ENCODE results near the gene SUSD6. TPM values are rescaled to one million over a fixed set of nuclear protein-coding genes. Genes with fewer than 3 reads are reported as not detected.
A peak's percentile ranks its signal among the peaks of the same experiment; 100 is the strongest.

Gene SUSD6
- total and polyA plus RNA-seq, 9 of the 15 experiments (the other 6 are each of a cell fraction or from before 2014, with no cell fraction given): 2.9 to 20.7 (median 5.6) TPM

DNA sequence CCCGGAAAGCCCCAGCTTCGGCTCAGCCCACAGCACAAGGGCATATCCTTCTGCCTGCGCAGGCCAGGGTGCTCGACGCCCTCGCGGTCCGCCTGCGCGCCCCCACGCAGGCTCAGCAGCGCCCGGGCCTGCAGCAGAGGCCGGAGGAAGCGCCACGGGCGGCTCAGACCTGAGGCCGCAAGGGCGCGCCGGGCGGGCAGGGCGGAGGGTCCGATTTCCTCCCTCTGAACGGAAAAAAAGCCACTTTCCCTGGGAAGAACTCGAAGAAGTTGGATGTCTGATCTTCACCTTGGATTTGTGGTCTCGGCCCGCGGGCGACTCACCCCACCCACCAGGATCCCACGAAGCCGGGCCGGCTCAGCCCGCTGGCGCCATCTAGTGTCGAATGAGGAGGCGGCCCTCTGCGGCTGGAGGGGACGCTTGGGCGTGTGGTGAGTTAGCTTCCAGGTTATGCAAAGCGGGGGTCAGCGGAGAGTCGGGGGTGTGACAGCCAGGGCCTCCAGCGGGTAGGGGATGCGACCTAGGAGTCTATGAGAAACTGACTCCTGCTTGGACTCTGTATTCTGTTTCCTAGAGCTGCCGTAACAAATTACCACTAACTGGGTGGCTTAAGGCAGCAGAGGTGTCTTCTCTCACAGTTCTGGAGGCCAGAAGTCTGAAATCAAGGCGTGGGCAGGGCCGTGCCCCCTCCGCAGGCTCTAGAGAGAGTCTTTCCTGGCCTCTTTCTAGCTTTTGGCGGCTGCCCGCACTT is 115.5 kb downstream of the SUSD6 start (continued):
- TF ChIP-seq, protein P1, sequence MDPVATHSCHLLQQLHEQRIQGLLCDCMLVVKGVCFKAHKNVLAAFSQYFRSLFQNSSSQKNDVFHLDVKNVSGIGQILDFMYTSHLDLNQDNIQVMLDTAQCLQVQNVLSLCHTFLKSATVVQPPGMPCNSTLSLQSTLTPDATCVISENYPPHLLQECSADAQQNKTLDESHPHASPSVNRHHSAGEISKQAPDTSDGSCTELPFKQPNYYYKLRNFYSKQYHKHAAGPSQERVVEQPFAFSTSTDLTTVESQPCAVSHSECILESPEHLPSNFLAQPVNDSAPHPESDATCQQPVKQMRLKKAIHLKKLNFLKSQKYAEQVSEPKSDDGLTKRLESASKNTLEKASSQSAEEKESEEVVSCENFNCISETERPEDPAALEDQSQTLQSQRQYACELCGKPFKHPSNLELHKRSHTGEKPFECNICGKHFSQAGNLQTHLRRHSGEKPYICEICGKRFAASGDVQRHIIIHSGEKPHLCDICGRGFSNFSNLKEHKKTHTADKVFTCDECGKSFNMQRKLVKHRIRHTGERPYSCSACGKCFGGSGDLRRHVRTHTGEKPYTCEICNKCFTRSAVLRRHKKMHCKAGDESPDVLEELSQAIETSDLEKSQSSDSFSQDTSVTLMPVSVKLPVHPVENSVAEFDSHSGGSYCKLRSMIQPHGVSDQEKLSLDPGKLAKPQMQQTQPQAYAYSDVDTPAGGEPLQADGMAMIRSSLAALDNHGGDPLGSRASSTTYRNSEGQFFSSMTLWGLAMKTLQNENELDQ (CRISPR knock-in tag; IDR thresholded peaks at IDR 0.05; ENCODE audit: borderline replicate concordance): no peak
- TF ChIP-seq NR2C1 (IDR thresholded peaks at IDR 0.05) (peak; percentile 67; the same call in 1 of the 2 replicates), NR2C1 (tag; IDR thresholded peaks at IDR 0.05) (peak; percentile 37; the same call in 1 of the 2 replicates), NCOA4 (IDR thresholded peaks at IDR 0.05; ENCODE audit: partially characterized antibody) (no peak), CC2D1A (IDR thresholded peaks at IDR 0.05) (peak; percentile 84), ESRRB (CRISPR knock-in tag; IDR thresholded peaks at IDR 0.05; ENCODE audit: borderline replicate concordance) (no peak), TCF3 (CRISPR knock-in tag; IDR thresholded peaks at IDR 0.05) (no peak; the same call in 1 of the 2 replicates), KLF16 (IDR thresholded peaks at IDR 0.05) (no peak), NFE2 (IDR thresholded peaks at IDR 0.05; ENCODE audit: low read depth) (no peak), PHF8 (IDR thresholded peaks at IDR 0.05; ENCODE audit: borderline replicate concordance, low read length) (peak; percentile 36; the same call in 1 of the 2 replicates), ZBTB7A (IDR thresholded peaks at IDR 0.05; ENCODE audit: borderline replicate concordance, control insufficient read depth, low read depth, low read length) (peak; percentile 27; the same call in 1 of the 2 replicates), SP1 (CRISPR knock-in tag; IDR thresholded peaks at IDR 0.05) (no peak)
- TF ChIP-seq, protein P2, sequence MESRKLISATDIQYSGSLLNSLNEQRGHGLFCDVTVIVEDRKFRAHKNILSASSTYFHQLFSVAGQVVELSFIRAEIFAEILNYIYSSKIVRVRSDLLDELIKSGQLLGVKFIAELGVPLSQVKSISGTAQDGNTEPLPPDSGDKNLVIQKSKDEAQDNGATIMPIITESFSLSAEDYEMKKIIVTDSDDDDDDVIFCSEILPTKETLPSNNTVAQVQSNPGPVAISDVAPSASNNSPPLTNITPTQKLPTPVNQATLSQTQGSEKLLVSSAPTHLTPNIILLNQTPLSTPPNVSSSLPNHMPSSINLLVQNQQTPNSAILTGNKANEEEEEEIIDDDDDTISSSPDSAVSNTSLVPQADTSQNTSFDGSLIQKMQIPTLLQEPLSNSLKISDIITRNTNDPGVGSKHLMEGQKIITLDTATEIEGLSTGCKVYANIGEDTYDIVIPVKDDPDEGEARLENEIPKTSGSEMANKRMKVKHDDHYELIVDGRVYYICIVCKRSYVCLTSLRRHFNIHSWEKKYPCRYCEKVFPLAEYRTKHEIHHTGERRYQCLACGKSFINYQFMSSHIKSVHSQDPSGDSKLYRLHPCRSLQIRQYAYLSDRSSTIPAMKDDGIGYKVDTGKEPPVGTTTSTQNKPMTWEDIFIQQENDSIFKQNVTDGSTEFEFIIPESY (CRISPR knock-in tag; IDR thresholded peaks at IDR 0.05): peak; percentile 58
- TF ChIP-seq, protein P3, sequence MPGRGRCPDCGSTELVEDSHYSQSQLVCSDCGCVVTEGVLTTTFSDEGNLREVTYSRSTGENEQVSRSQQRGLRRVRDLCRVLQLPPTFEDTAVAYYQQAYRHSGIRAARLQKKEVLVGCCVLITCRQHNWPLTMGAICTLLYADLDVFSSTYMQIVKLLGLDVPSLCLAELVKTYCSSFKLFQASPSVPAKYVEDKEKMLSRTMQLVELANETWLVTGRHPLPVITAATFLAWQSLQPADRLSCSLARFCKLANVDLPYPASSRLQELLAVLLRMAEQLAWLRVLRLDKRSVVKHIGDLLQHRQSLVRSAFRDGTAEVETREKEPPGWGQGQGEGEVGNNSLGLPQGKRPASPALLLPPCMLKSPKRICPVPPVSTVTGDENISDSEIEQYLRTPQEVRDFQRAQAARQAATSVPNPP (IDR thresholded peaks at IDR 0.05; ENCODE audit: borderline replicate concordance, insufficient read depth, insufficient read length): no peak
- TF ChIP-seq, protein P4, sequence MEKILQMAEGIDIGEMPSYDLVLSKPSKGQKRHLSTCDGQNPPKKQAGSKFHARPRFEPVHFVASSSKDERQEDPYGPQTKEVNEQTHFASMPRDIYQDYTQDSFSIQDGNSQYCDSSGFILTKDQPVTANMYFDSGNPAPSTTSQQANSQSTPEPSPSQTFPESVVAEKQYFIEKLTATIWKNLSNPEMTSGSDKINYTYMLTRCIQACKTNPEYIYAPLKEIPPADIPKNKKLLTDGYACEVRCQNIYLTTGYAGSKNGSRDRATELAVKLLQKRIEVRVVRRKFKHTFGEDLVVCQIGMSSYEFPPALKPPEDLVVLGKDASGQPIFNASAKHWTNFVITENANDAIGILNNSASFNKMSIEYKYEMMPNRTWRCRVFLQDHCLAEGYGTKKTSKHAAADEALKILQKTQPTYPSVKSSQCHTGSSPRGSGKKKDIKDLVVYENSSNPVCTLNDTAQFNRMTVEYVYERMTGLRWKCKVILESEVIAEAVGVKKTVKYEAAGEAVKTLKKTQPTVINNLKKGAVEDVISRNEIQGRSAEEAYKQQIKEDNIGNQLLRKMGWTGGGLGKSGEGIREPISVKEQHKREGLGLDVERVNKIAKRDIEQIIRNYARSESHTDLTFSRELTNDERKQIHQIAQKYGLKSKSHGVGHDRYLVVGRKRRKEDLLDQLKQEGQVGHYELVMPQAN (IDR thresholded peaks at IDR 0.05; ENCODE audit: borderline replicate concordance): no peak
